GM21619 (cell line): ENCODE measurements around the gene VANGL1.

Experiments
- ATAC-seq: cut with Tn5 transposase; IDR thresholded peaks from one replicate; pipeline ENCODE4 v1.9.1; 2021; ENCODE audit not compliant: unreplicated experiment

VANGL1 gene

DNA sequence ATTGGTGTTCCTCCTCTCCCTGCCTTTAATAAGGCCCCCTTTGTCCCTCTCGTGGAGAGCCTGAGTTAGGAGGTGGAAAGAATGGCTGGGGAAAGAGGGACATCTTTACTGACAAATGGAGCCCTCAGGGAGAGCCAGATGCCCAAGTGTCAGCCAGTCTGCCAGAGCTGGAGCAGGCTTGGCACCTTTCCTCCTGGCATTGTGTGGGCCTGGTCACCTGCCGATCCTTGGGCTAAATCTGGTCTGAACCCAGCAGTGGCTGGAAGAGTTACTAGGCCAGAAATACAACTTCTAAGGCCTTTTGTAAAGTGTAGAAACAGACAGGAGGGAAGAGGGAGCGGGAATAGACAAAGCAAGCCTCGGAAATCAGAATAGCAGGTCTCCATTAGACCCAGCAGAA, 24.9 kb downstream of the VANGL1 start:
- ATAC-seq: no peak

DNA sequence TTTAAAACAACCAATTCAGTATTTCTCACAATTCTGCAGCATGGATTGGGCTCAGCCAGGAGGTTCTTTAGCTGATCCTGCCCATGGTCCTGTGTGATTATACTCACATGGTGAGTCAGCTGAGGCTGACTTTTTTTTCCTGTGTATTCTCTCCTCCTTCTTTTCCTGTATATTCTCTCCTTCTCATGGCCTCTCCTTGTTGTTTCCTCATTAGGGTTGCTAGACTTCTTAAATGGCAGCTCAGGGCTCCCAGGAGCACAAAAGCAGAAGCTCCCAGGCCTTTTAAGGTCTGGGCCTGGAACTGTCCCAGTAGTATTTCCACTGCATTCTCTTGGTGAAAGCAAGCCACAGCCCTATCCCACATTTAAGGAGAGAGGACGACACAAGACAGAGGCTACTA, 26.8 kb downstream of the VANGL1 start:
- no peak for ATAC-seq

DNA sequence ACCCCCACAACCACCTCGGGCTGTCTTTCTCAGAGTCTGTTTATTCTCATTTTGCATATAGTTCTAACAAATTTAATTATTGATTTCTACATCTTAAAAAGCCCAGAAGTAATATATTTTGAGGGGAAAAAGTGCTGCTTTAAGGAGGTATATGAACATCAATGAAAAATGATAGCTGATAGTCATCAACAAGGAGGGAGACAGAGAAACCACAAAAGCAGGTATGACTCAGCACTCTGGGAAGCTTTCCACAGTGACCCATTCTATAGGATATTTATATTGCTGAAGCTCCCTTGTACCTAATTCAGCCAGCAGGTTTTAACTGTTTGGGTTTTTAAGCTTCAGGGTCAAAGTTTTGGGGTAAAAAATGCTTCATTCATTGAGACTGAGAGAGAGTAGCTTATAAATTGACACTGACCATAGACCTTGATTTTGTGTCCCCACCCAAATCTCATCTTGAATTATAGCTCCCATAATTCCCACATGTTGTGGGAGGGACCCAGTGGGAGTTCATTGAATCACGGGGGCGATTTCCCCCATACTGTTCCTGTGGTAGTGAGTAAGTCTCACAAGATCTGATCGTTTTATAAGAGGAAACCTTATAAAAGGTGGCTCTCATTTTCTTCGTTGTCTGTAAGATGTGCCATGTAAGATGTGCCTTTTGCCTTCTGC, 27.4 kb downstream of the VANGL1 start:
- no peak for ATAC-seq

DNA sequence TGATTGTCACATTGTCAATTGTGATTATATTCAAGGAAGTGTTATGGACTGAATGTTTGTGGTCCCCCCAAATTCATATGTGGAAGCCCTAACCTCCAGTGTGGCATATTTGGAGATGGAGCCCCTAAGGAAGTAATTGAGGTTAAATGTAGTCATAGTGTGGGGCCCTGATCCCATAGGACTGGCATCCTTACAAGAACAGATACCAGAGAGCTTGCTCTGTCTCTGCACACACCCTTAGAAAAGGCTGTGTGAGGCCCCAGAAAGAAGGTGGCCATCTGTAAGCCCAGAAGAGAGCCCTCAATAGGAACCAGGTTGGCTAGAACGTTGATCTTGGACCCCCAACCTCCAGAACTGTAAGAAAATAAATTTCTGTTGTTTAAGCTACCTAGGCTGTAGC, 28.1 kb downstream of the VANGL1 start:
- ATAC-seq: no peak

DNA sequence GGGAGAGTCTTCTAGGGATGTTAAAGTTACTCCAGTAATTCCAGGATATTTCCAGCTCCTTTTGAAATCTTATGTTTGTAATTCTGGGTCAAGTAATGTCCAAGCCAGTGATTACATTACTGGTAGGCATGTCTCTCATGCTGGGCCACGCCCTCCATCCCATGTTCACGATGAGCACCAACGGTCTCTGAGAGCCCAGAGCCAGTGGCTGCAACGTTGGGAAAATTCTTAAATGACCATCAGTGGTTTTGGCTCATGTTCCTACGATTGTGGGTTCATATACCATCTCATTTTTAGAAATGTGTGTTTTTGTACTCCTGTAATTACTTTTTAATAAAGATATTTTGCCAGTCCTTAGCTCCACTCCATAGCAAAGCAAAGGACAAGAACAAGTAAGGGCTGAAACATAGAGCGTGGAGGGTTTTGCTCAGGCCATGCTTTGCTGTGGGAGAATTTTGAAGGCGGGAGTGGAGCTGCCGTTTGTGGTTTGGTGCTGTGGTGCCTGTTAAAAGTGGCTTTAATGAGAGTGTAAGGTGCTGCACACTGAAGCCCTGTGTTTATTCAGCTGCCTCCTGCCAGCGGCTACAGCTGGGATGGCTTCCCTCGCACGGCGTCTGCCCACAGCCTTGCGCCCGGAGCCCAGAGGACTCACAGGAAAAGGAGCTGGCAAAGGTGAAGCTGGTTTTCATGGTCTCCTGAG, 28.9 kb downstream of the VANGL1 start:
- no peak for ATAC-seq

DNA sequence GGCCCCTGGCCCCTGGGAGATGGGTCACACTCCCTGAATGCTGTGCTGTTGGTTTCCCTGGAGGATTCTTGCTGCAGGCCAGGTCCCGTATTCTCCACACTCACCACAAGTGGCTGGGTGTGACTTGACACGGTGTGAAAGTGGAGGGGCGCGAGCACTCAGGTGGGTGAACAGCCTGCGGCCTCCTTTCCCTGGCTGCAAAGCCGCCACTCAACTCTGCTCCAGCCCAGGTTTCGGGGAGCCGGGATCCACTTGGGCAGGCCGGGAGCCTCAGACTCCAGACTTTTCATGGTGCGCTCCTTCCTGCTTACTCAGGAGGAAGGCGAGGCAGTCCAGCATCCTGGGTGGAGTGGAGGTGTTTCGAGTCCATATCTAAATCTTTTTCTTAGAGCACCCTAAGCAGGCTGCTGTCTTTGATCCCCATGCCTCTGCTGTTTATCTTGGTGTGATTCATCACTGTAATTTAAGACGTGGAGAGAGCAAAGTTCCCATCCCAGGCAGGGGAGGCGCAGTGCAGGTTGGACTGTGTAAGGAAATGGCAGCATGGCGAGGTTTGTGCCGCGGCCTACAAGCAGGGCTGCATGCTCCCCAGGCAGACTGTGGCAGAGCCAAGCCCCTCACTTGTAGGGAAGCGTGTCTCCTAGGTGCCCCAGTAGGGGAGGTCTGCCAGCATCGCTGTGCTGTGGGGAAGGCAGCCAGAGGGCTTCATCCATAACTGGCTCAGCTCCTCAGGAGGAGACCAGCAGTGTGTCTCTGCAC, 29.6 kb downstream of the VANGL1 start:
- no peak for ATAC-seq

DNA sequence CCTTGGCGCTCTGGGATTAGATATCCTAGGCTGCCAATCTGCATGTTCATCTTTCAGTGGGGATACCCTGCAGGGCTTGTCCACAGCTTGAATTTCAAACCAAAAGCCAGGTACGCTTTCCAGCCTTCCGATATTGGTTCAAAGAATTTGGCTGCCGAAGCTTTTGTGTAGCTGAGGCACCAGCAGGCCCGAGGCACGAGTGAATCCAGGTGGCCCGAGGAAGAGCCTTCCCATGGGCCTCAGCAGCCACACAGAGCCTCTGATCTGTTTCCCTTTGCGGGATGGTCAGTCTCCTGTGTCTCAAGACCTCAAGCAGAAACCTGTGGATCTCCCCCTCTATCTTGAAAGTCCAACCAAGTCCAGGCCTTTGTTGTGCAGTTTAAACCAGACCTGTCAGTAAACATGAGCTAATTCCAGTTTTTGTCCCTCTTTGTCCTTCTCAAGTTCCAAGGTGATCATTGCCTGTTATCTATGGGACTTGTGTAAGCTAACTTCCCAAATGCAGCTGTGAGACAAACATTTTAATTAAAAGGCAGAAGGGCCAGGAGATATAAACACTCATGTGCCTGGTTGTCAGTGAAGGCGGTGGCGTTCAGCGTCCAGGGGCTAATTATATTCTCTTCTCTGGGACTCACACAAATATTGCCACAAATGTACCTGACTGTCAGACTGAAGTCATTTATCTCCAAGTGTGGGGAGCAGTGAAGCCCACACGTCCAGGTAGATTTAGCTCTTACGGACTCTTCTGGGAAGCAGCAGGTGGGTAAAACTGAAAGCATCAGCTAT, 30.6 kb downstream of the VANGL1 start:
- ATAC-seq: no peak

DNA sequence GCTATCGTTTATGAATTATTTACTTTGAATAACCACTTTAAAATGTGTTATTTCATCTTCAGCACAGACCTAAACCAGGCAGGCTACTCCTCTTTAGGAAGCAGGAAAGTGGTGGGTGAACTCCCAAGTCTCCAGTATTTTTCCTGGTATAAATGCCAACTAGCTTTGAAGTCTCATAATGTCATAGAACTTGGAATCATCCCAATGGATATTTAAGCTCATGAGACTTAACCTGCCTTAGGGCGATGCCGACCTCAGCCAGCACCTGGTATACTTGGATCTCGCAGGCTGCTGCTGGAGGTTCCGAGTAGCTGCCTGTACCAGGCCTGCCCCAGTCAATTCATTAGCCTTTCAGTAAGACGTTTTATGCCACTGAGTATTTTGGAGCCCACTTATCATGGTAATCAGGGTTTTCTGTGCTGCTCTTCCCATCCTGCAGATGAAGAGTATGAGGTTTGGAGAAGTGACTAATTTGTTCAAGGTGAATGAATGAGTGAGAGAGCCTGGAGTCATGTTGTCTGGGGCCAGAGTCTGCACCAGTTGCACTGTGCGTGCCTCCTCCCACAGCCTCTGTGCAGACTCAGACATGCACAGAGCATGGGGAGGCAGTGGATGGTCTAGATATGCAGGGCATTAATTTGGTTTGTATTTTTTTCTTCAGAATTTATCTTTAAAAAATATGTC, 34.9 kb downstream of the VANGL1 start:
- peak; percentile 23 for ATAC-seq

DNA sequence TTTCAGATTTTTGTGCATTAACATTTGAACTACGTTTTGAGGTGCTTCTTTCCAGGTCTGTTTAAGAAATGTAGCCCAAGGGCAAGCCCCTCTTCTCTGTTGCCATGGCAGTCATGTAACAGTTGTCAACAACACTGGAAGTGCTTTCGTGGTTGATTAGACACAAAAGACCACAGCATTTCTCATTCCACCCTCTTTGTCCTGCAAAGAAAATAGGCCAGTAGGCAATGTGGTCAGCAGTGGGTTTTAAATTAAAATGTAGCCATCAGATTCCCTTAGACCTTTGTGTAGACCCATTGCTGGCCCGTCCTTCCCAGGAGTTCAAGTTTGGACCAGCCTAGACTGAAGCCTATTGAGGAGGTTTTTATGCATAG, 35.4 kb downstream of the VANGL1 start:
- ATAC-seq: peak; percentile 58

DNA sequence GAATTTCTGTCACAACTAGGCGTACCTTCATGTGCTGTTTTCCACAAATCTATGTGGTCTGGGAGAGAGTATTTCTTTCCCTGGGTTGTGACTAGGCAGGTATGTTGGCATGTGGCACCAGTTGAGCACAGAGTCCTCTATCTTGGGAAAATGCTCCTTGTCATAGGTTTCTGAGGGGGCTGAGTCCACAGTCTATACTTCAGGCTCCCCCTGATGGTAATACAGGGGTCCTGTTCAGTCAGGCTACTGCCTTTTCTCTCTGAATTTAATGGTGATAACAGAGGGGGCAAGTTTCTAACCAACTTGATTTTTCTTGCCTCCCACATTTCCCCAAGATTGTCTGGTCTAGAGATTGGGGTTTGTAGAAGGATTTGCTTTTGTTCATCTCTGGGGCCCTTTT, 35.8 kb downstream of the VANGL1 start:
- no peak for ATAC-seq

DNA sequence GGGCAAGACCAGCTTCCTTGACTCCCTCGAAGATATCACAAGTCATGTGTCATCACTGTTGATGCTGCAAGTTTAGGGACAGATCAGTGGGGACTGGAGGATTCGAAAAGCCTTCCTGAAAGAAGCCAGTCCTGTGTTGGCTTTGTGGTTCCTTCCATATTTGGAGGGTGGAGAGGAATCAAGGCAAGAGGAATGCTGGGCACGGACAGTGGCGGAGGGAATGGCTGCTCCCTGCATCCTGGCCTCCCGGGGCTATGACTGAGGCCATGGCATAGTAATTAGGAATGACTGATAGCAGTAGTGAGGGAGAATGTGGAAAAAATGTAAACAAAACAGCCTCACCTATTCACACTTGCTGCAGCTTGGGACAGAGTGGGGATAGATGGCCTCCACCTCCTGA, 36.4 kb downstream of the VANGL1 start:
- ATAC-seq: no peak

DNA sequence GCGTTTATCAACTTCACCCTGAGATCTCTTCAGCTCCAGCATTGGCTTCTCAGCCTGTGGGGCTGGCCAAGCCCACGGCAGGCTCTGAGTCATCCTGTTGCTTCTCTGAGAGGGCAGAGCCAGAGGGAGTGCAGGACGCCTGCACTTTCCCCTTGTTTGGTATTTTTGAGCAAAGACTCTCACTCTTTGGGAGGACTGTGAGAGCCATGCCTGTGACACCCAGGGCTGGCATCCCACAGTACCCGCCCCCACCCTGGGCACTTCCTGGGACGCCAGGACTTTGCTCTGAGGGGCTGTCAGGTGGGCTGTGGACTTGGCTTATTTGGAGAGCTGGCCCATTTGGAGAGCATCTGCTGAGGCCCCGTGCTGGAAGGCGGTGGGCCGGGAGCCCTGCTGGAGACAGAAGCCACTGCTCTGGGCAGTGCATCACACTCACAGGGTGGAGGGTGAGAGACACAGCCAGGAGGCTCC, 37.4 kb downstream of the VANGL1 start:
- no peak for ATAC-seq

DNA sequence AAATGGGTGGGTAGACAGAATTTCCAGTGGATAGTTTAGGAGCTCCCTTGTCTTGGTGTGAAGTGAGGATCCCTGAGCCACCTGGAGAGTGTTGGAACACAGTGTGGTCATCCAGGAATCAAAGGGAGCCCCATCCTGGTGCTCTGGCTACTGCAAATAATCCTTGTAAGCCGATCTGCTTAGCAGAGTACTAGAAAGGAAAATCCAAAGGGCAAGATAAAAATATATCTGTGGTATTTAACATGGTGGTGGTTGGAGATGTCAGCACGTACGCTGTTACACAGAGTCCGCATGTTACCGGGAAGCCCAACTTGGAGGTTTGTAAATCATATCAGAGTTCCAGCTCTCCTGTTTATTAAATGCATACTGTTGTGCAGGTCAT, 39.0 kb downstream of the VANGL1 start:
- no peak for ATAC-seq

DNA sequence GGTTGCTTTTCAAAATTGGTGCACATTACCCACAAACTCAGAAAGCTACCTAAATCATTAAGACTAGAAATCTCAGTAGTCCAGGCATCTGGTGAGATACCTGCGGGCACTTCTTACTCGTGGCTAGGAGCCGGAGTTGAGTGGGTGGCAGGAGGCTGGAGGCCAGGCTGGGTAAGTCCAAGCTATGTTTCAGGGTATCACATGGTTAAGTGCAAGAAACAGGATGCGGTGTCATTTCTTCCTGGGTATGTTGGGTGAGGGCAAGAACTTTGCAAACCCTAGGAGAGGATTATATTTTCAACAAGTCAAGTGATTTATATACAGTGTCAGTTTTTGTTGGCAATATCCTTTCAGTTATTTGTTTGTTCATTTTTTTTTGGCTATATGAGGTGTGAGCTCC, 41.0 kb downstream of the VANGL1 start:
- ATAC-seq: no peak

DNA sequence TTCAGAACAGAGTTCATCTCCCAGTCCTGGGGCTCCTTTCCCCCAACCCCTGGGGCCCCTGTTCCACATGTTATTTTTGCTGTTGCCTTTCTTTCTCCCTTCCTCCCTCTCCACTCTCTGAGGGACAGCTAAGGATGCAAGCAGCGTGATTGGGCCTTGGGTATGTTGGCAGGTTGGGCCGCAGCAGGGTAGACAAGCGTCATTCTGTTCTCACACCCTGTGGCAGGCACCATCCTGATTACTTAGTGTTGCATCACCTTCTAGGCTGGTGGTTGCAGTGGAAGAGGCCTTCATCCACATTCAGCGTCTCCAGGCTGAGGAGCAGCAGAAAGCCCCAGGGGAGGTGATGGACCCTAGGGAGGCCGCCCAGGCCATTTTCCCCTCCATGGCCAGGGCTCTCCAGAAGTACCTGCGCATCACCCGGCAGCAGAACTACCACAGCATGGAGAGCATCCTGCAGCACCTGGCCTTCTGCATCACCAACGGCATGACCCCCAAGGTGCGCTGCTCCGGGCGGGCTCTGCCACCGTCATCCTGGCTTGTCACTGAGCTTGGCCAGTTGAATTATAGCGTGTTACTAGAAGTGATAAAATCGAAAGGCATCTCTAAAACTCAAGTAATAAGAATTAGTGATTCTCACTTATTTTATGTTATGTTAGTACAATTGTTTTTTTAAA, 43.4 kb downstream of the VANGL1 start:
- ATAC-seq: no peak

DNA sequence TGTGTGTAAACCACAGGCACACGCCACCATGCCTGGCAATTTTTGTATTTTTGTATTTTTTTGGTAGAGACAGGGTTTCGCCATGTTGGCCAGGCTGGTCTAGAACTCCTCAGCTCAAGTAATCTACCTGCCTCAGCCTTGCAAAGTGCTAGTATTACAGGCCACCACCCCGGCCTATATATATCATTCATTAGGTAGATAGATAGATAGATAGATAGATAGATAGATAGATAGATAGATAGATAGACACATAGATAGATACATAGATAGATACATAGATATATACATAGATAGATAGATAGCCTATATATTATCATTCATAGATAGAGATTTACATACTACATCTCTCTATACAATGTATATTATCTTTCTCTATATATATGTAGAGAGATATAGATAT, 46.0 kb downstream of the VANGL1 start:
- no peak for ATAC-seq

DNA sequence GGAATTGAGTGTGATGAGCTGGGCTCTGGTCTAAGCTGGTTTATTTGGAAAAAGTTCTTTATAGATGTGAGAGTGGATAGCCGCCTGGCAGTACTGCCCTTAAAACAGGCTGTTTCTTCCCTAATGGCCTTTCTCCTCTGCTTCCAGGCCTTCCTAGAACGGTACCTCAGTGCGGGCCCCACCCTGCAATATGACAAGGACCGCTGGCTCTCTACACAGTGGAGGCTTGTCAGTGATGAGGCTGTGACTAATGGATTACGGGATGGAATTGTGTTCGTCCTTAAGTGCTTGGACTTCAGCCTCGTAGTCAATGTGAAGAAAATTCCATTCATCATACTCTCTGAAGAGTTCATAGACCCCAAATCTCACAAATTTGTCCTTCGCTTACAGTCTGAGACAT, 49.2 kb downstream of the VANGL1 start:
- ATAC-seq: no peak

DNA sequence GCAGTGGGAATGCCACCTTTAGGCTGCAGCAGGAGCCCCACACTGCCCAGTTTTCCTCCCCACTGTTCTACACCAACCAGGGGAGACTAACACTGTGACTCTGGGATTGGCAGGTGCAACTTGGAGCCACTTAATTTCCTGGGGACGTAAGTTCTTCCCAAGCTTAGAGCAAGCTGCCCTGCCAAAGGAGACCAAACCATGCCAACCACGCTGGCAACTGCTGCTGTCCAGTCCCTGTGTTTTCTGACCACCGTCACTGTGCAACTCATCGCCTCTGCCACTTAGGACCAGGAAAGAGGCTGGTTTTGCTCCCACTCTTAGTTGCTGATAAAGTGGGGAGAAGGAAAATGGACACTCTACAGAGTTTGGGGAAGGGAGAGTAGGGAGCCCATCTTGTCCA, 50.5 kb downstream of the VANGL1 start:
- no peak for ATAC-seq

DNA sequence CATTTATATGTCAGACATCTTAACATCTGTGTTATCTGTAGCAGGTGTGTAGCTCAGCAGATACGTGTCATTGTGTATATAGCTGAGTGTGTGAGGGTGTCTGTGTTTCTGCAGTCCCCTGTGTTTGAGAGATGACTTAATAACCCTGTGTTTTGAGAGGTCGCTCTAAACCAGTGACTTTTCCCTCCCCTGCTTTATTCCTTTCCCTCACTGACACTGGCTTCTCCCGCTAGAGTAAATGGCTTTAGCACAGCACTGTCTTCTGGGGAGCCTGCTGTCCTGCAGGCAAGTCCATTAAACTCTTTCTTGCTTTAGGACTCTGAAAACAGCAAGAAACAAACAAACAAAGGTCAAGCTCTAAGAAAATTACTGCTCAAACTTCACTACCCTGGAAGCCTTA, 53.0 kb downstream of the VANGL1 start:
- ATAC-seq: no peak

DNA sequence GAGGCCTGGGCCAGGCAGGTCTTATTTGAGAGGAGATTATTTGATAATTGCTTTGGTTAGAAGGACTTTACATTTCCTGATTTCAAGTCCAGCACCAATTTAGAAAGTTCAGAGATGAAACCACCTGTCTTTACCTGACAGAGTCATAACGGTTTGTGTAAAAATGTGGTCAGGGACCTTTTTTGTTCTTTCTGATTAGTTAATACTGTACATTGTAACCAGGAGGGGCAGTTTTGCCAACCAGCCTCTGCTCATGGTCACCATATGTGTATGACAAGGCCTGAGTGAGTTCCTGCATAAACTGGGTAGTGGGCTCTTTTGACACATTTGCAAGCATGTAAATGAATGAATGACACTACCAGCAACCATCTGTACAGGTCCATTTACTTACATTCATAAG, 55.8 kb downstream of the VANGL1 start:
- ATAC-seq: no peak
